HepG2 (cell line): ENCODE measurements around the gene MTF2. TPM values are rescaled to one million over a fixed set of nuclear protein-coding genes. Genes with fewer than 3 reads are reported as not detected.
A peak's percentile ranks its signal among the peaks of the same experiment; 100 is the strongest.

Experiments
- CREB3 ChIP-seq: sonication (generic); formaldehyde crosslinking; IDR thresholded peaks from 2 replicates; pipeline ENCODE4 v1.5.0; 2020; ENCODE audit warnings: missing genetic modification reagents
- FOSL1 ChIP-seq: sonication (generic); formaldehyde crosslinking; IDR thresholded peaks from 2 replicates; pipeline ENCODE4 v1.9.0; 2021; ENCODE audit warnings: missing genetic modification reagents, borderline replicate concordance
- FOXM1 ChIP-seq: sonication (generic); formaldehyde crosslinking; IDR thresholded peaks from 2 replicates; pipeline ENCODE4 v1.5.0; 2020; ENCODE audit warnings: missing genetic modification reagents
- KAT8 ChIP-seq: IDR thresholded peaks from 2 replicates; pipeline ENCODE4 v1.6.1; 2016; ENCODE audit warnings: missing genetic modification reagents, missing compliant biosample characterization
- KLF9 ChIP-seq: IDR thresholded peaks from 2 replicates; pipeline ENCODE4 v1.6.1; 2016; ENCODE audit warnings: low read depth
- NFIB ChIP-seq: sonication (generic); formaldehyde crosslinking; IDR thresholded peaks from 2 replicates; pipeline ENCODE4 v1.9.0; 2021; ENCODE audit warnings: missing genetic modification reagents, mild to moderate bottlenecking, borderline replicate concordance
- SNAPC2 ChIP-seq: sonication (generic); formaldehyde crosslinking; IDR thresholded peaks from 2 replicates; pipeline ENCODE4 v1.8.1; 2022; ENCODE audit warnings: mild to moderate bottlenecking, missing genetic modification reagents
- TFDP1 ChIP-seq: IDR thresholded peaks from 2 replicates; pipeline ENCODE4 v1.6.1; 2016; ENCODE audit warnings: missing compliant biosample characterization, missing genetic modification reagents, borderline replicate concordance
- THAP8 ChIP-seq: sonication (generic); formaldehyde crosslinking; IDR thresholded peaks from 2 replicates; pipeline ENCODE4 v1.5.1; 2020; ENCODE audit warnings: missing genetic modification reagents, mild to moderate bottlenecking, borderline replicate concordance
- TOPORS ChIP-seq: sonication (generic); formaldehyde crosslinking; IDR thresholded peaks from 2 replicates; pipeline ENCODE4 v1.8.0; 2023; ENCODE audit warnings: mild to moderate bottlenecking, missing genetic modification reagents
- USF2 ChIP-seq, 2 experiments: sonication (generic) in 1 of 2; formaldehyde crosslinking in 1 of 2; IDR thresholded peaks; 2 replicates each; pipeline versions ENCODE4 v1.5.1 to v1.6.1; 2011 to 2020; ENCODE audit warnings: borderline replicate concordance in 1 of 2, low read depth in 1 of 2, low read length in 1 of 2, mild to moderate bottlenecking in 1 of 2, missing genetic modification reagents in 1 of 2, moderate library complexity in 1 of 2
- ZBTB44 ChIP-seq: sonication (generic); formaldehyde crosslinking; IDR thresholded peaks from 2 replicates; pipeline ENCODE4 v1.4.0; 2020; ENCODE audit warnings: missing genetic modification reagents
- ZNF24 ChIP-seq: fragments of 450-650 bp; IDR thresholded peaks from 2 replicates; pipeline ENCODE4 v1.6.1; 2017; ENCODE audit warnings: antibody characterized with exemption, mild to moderate bottlenecking
- ZNF274 ChIP-seq: sonication (generic); formaldehyde crosslinking; IDR thresholded peaks from 2 replicates; pipeline ENCODE4 v1.5.1; 2020; ENCODE audit warnings: mild to moderate bottlenecking, missing genetic modification reagents
- ZNF414 ChIP-seq: sonication (generic); formaldehyde crosslinking; IDR thresholded peaks from 2 replicates; pipeline ENCODE4 v1.5.0; 2020; ENCODE audit warnings: missing genetic modification reagents
- ZNF670 ChIP-seq: sonication (generic); formaldehyde crosslinking; IDR thresholded peaks from 2 replicates; pipeline ENCODE4 v1.8.0; 2022; ENCODE audit warnings: mild to moderate bottlenecking, missing genetic modification reagents, borderline replicate concordance
- ZNF703 ChIP-seq: sonication (generic); formaldehyde crosslinking; IDR thresholded peaks from 2 replicates; pipeline ENCODE4 v1.5.1; 2020; ENCODE audit warnings: missing genetic modification reagents, mild to moderate bottlenecking, moderate library complexity, borderline replicate concordance
- ZSCAN9 ChIP-seq: IDR thresholded peaks from 2 replicates; pipeline ENCODE4 v1.6.1; 2016; ENCODE audit warnings: borderline replicate concordance
- polyA plus RNA-seq, 8 experiments: library from polyadenylated mRNA; depleted of rRNA in 3 of 8; stranded (reverse) in 7 of 8; unstranded in 1 of 8; fragments of >200 nt; fragmentation: Illumina TruSeq in 4 of 8; extraction: Trizol in 4 of 8; gene quantifications; 2 replicates each; pipeline versions ENCODE4 v1.2.1 to v1.2.3, GENCODE V29; 2011 to 2016; ENCODE audit warnings: low read depth in 4 of 8, missing spikeins in 1 of 8, mixed read lengths in 1 of 8; ENCODE audit not compliant: insufficient read depth in 1 of 8
- total RNA-seq, 5 experiments: library from RNA; depleted of rRNA; stranded (reverse); fragments of >200 nt; fragmentation: Illumina TruSeq; extraction: Trizol; gene quantifications; 2 replicates each; pipeline ENCODE4 v1.2.3, GENCODE V29; 2016; ENCODE audit warnings: low read depth in 1 of 5

The MTF2 gene
- total and polyA plus RNA-seq, 2 of the 13 experiments (the other 11 are each of a cell fraction or from before 2014, with no cell fraction given), result 48.7 to 53.9 TPM

- TF ChIP-seq ZNF24, result no peak
- TF ChIP-seq FOSL1, result no peak
- TF ChIP-seq USF2 (IDR thresholded peaks at IDR 0.05; ENCODE audit: low read depth, low read length), result no peak
- TF ChIP-seq USF2 (CRISPR knock-in tag; IDR thresholded peaks at IDR 0.05; ENCODE audit: borderline replicate concordance), result no peak; the same call in 1 of the 2 replicates
- TF ChIP-seq SNAPC2, result peak; percentile 53; the same call in 1 of the 2 replicates
- no peak for TF ChIP-seq ZNF670 (CRISPR knock-in tag)
- peak; percentile 25; the same call in 1 of the 2 replicates for TF ChIP-seq ZNF703 (CRISPR knock-in tag)
- peak; percentile 59; the same call in 1 of the 2 replicates for TF ChIP-seq TOPORS (CRISPR knock-in tag)
- no peak for TF ChIP-seq ZBTB44 (CRISPR knock-in tag)
- TF ChIP-seq KAT8 (CRISPR knock-in tag), result peak; percentile 40
- peak; percentile 70; the same call in 1 of the 2 replicates for TF ChIP-seq KLF9 (CRISPR knock-in tag)
- peak; percentile 47; the same call in 1 of the 2 replicates for TF ChIP-seq ZSCAN9 (CRISPR knock-in tag)
- TF ChIP-seq NFIB (CRISPR knock-in tag), result no peak
- peak; percentile 95 for TF ChIP-seq TFDP1 (CRISPR knock-in tag)
- no peak for TF ChIP-seq FOXM1
- no peak; the same call in 1 of the 2 replicates for TF ChIP-seq ZNF414
- TF ChIP-seq ZNF274, result peak; percentile 73; the same call in 1 of the 2 replicates
- TF ChIP-seq THAP8 (CRISPR knock-in tag), result peak; percentile 66; the same call in 1 of the 2 replicates
- TF ChIP-seq CREB3 (CRISPR knock-in tag), result 0 out of 2 replicates have a peak, but pooled peaks have one; percentile 57
Observed at GRCh38 chr1:93179886-93180722, 101.0 kb downstream of the MTF2 start, which contains the start of gene TMED5 (continued).
